ENCODE data around the gene UQCRC1.

- no peak for TF ChIP-seq NFIC (IDR thresholded peaks at IDR 0.05)
- no peak for TF ChIP-seq TCF12 (IDR thresholded peaks at IDR 0.05; ENCODE audit: low read depth)
- no peak for TF ChIP-seq EP300 (IDR thresholded peaks at IDR 0.05; ENCODE audit: borderline replicate concordance)
These were observed 30.6 kb upstream of the UQCRC1 start for GRCh38 chr3:48639944-48640606.

All from Ishikawa (cell line).